OCI-LY1 (cell line): ENCODE measurements around the gene CADM1.

Experiments used
- EZH2 ChIP-seq: fragments of 200-600 bp; sonication (generic), shearing (Covaris generic); IDR thresholded peaks from 2 replicates; pipeline ENCODE4 v1.8.0; 2017; ENCODE audit warnings: borderline replicate concordance, mixed run types, mild to moderate bottlenecking, antibody characterized with exemption, low read length, moderate library complexity, mixed read lengths
- TF ChIP-seq, protein P1 (sequence below): fragments of 200-600 bp; sonication (generic), shearing (Covaris generic); IDR thresholded peaks from 2 replicates; pipeline ENCODE4 v1.5.1; 2017; ENCODE audit warnings: mild to moderate bottlenecking, antibody characterized with exemption, low read length, moderate library complexity, mixed read lengths

DNA sequence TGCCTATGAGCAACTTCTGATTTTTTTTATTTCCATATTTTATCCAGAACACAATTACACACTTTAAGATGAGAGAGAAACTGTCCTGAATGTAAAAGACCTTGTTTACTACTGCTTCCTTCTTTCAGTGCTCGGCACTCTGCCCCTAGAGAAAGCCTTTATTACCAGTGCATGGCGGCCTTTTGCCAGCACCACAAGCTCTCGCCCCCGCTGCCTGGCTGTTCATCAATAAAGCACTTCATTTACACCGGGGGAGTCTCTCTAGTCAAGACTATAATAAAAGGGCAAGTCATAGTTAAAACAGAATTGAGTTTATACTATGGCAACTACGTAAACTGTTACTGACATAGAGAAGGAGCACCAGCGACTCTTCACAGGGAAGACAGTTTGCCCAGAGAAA, 259.5 kb downstream of the CADM1 start:
- TF ChIP-seq, protein P1, sequence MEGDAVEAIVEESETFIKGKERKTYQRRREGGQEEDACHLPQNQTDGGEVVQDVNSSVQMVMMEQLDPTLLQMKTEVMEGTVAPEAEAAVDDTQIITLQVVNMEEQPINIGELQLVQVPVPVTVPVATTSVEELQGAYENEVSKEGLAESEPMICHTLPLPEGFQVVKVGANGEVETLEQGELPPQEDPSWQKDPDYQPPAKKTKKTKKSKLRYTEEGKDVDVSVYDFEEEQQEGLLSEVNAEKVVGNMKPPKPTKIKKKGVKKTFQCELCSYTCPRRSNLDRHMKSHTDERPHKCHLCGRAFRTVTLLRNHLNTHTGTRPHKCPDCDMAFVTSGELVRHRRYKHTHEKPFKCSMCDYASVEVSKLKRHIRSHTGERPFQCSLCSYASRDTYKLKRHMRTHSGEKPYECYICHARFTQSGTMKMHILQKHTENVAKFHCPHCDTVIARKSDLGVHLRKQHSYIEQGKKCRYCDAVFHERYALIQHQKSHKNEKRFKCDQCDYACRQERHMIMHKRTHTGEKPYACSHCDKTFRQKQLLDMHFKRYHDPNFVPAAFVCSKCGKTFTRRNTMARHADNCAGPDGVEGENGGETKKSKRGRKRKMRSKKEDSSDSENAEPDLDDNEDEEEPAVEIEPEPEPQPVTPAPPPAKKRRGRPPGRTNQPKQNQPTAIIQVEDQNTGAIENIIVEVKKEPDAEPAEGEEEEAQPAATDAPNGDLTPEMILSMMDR: no peak
- TF ChIP-seq EZH2: no peak
